Adrenal gland (tissue), 5 donors: ENCODE data around the gene CKAP5.

Experiments used
- CTCF ChIP-seq, 6 experiments: fragments of 450-650 bp in 4 of 6; fragments of 200-600 bp in 2 of 6; sonication (generic) in 1 of 6; IDR thresholded peaks; 1 replicate in 5 of 6; 2 replicates in 1 of 6; pipeline versions ENCODE4 v1.5.1 to v1.8.0; 2016 to 2021; ENCODE audit warnings: antibody characterized with exemption in 6 of 6, mild to moderate bottlenecking in 2 of 6, moderate library complexity in 1 of 6
- POLR2A ChIP-seq, 2 donors: fragments of 450-650 bp; IDR thresholded peaks; one replicate each; pipeline ENCODE4 v1.6.1; 2017; ENCODE audit warnings: antibody characterized with exemption in 2 of 2, mild to moderate bottlenecking in 2 of 2, moderate library complexity in 1 of 2
- donor health status: DM: no; HTN: no; CAD: no.

- TF ChIP-seq CTCF (IDR thresholded peaks at IDR 0.05) = no peak
- no peak for TF ChIP-seq POLR2A (IDR thresholded peaks at IDR 0.05)
These were observed 69.2 kb downstream of the CKAP5 start for GRCh38 chr11:46776878-46777277.
